ENCODE data around the gene KRTAP10-4.

GRCh38 chr21:44567481-44568171 is 5.9 kb upstream of the KRTAP10-4 start:
- TF ChIP-seq CTCF (IDR thresholded peaks at IDR 0.05; ENCODE audit: extremely low read depth in 1 of 2, insufficient read depth in 1 of 2, low read depth in 1 of 2, low read length in 2 of 2) (no peak), POLR2AphosphoS5 (IDR thresholded peaks at IDR 0.05; ENCODE audit: insufficient read depth, low read depth, low read length) (no peak), POLR2A (IDR thresholded peaks at IDR 0.05; ENCODE audit: low read depth, low read length) (no peak), EZH2 (IDR thresholded peaks at IDR 0.05; ENCODE audit: borderline replicate concordance, low read depth, low read length, severe bottlenecking) (no peak), GATA2 (IDR thresholded peaks at IDR 0.05; ENCODE audit: insufficient read depth, insufficient read length, low read depth, low read length) (no peak), JUN (IDR thresholded peaks at IDR 0.05; ENCODE audit: borderline replicate concordance, insufficient read depth, insufficient read length, low read depth) (no peak)

Data from endothelial cell of umbilical vein (primary cell).